ENCODE results near the gene CLMP.

CLMP gene

DNA sequence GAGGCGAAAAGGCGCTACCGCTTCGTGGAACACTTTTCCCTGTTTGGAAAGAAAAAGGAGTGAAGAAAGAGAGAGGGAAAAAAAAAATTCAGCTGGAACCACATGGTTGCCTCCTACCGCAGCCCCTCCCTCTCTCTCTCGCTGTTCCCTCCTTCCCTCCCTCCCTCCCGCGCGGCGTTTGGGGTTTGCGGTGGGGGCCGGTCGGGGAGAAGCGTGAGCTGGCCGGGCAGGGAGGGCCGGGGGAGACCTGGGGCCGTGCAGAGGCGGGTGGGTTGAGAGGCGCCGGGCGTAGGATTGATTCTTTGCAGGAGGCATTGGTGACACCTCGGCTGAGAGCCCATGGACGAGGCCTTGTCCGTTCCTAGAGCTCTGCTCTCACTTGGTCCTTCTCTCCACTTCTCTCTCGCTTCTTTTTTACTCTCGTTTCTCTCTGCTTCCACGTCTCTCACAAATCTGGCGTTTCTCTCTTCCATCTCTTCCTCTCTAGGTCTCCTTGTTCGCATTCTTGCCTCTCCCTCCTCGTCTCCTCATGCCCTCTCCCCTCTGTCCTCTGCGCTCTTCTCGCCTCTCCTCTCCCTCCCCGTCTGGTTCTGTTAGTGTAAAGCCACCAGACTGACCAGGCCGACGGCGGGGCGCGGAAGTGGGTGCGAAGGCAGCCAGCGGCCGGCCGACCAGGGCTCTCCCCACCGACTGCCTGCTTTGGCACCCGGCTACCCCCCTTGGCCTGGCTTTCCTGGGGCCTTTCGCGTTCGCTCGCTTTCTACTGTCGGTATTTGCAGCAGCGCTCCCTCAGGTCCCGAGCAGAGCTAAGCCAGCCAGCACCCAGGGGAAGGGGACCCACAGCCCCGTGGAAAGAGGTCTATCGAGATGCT lies at the start of gene CLMP:
Gene CLMP (minus strand): TSS at position 61 of the 872 bp plus-strand sequence. CDS start 308 bp downstream, outside the sequence.
- peak; percentile 89 for DNase-seq (ENCODE audit: low spot score)

DNA sequence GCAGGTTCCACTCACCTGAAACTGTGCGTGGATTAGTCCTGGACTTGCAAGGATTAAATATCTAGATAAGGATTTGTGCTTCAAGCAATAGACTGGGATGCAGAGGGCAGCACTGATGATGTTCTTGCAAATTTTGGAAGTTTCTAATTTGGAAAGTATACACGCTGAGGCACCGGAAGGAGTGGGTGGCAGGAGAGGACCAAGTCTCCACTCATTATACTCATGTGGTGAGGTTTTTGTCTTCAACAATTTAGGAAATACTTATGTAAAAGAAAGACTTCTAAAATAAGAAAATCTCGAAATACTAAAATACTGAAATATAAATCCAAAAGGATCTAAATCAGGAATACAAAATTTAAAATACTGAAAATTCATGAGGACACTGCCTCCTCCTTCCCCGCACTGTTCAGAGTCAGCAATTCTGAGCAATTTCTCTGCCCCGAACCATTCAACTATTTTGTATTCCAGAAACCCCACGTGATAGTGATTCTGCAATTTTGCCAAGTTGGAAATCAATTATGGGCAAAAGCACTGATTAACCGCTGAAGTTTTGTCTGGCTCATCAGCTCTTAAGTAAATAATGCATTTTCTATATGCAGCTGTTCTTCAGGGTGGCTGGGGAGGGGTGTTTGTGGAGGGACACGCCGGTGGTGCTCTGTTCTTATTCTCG lies 47.0 kb upstream of the CLMP start:
- no peak for DNase-seq (ENCODE audit: low spot score)

GRCh38 chr11:123241294-123241693 lies 46.2 kb upstream of the CLMP start:
- DNase-seq (ENCODE audit: low spot score), result no peak

- no peak for DNase-seq (ENCODE audit: low spot score)
Measured at GRCh38 chr11:123239191-123240150, 44.4 kb upstream of the CLMP start.

- no peak for DNase-seq (ENCODE audit: low spot score)
Measured at GRCh38 chr11:123238297-123238696, 43.2 kb upstream of the CLMP start.

GRCh38 chr11:123236879-123237278 lies 41.8 kb upstream of the CLMP start:
- DNase-seq (ENCODE audit: low spot score), result no peak

GRCh38 chr11:123235656-123236261 lies 40.7 kb upstream of the CLMP start:
- no peak for DNase-seq (ENCODE audit: low spot score)

DNA sequence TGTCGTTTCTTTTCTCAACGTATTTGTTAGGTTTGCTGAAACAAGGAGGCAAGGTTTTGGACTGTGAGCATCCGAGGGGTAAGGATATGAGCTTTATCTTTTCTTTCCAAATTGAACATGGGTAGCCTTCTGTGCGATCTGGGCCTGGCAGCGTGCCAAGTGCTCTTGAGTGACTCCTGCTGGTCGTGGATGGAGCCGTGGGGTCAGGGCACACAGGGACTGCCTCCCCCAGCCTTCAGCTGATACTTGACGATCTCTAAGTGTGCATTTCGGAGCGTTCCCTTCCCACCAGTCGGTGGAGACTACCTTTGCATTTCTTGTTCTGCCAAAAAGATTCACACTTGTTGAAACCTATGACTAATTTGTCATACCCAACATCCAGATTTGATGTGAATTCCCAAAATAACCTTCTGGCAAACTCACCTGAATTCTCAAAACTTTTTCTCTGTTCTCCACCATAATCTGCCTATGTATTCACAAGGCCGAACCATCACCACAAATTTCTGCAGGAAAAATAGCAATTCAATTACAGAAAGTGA lies 40.1 kb upstream of the CLMP start:
- no peak for DNase-seq (ENCODE audit: low spot score)

DNA sequence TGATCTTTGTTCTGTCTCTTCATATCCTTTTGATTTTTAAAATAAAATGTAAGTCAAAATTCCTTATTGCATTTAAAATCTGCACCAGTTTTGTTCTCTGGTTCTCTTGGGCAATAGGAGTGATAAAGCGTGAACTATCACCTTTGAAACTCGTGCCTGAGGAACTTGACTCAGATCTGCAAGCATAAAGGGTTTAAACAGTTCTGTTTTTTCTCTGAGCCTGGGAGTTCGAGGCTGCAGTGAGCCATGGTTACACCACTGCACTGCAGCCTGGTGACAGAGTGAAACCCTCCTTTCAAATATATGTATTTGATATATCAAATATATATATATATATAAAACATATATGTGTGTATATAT lies 38.9 kb upstream of the CLMP start:
- DNase-seq (ENCODE audit: low spot score), result no peak

DNA sequence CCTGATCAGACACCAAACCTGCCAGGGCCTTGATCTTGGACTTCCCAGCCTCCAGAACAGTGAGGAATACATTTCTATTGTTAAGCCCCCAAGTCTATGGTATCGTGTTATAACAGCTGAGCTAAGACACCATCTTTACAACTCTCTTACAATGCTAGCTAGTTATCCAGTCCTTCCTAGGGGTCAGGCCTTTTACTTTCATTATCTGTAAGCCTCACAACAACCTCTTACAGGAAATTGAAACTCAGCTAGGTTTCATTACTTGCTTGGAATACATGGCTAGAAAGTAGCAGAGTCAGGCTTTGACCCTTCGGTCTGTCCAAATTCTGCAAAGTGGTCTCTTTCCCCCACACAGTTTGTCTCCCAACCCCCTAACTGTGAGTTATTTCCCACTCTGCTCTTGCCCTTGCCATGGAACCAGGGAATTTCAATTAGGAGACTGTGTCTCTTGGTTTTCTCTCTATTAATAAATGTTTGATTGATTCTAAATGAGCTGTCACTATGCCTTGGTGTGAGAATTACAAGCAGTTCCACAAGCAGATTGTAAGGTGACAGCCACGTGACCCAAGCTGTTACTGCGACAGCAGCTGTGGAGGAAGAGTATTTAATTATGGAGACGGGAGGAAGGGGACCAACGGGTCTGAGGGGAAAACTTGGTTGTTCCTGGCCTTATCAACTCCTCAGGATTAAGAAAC lies 38.4 kb upstream of the CLMP start:
- no peak for DNase-seq (ENCODE audit: low spot score)

GRCh38 chr11:123231777-123232176 lies 36.7 kb upstream of the CLMP start:
- DNase-seq (ENCODE audit: low spot score), result no peak

DNA sequence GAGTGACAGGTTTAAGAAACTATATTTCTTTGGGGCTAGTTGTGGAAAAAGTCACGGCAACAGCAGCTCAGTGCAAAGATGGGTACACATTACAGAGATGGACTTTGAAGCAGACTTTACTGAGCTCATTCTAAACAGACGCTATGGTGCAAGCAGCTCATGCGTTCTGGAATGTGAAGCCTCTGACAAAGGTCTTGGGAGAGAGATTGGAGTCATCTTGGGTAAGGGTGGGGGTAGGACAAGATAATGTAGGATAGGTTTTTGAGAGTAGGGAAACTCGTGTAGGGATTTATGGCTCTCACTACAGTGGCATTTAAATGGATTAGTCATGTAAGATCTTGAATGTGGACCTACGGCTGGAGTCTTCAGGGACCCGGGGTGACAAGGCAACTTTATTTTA lies 36.2 kb upstream of the CLMP start:
- no peak for DNase-seq (ENCODE audit: low spot score)

- DNase-seq (ENCODE audit: low spot score), result no peak
Measured at GRCh38 chr11:123230346-123230745, 35.3 kb upstream of the CLMP start.

DNA sequence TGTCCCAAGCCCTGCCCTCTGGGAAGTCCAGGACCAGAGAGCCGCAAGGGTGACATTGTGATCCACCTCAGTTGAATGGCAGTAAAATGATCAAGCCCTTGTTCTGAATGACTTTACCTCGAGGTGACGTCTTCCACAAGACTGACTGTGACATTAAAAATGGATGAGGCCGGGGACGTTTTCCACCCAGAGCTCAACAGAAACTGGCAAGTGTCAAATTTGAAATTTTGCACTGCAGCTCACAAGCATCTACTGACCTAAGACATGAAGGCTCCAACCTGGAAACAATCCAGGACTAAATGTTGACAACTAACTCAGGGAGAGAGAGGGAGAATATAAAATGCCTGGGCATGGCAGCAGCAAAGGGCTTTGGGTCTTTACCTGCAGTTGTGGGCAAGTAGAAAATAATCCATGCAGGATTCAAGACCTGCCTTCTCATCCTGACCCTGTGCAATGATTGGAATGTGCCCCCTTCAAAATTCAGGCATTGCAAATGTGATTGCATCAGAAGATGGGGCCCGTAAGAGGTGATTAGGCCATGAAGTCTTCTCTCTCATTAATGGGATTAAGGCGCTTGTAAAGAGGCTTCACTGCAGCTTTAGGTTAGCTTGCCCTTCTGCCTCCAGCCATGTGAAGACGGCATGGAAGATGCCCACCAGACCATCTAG lies 33.6 kb upstream of the CLMP start:
- DNase-seq (ENCODE audit: low spot score), result no peak

DNA sequence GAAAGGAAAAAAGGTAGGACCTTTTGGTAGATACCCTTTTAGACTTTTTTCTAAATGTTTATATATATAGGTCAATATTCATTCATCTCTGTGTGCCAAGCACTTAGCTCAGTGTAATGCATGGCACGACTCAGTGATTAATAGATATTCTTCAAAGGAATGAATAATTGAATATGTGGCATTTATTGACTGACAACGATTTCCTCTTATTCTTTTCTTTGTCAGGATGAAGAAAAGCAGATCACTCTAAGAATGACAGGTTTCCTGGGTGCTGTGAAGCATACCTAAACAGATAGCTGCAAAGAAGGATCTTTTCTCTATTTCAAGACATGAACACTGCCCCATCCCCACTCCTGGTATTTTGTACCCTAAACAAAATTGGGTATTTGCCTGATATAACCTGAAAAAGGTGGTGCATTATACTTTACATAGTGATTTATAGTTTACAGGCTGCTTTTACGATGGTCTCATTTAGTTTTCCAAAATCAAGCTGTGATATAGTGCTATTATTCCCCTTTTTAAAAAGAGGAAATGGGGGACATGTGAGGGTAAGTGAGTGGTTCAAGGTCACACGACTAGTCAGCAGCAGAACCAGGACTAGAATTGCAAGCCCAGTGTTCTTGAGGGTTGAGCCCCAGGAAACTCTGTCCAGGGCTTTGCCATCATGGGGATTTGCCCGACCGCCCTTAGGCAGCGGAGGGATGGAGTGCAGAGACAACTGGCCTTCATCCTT lies 32.9 kb upstream of the CLMP start:
- DNase-seq (ENCODE audit: low spot score), result no peak

DNA sequence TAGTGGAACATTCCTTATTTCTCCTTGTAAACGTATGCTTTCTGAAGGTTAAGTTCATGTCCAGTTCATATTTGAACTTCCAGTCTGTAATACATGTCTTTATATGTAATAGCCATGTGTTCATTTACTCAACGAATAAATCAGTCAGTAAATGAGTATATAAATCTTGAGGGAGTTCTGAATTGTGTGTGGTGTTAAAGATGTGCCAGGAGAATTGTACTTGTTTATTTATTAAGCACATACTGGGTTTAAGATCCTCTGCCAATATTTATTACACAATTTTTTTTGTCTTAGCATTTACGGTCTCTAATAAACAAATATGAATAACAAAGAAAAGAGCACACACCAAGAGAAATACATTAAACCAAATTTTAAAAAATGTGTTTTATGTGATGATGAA lies 26.5 kb upstream of the CLMP start:
- DNase-seq (ENCODE audit: low spot score), result no peak

GRCh38 chr11:123221096-123221561 lies 26.1 kb upstream of the CLMP start:
- no peak for DNase-seq (ENCODE audit: low spot score)

DNA sequence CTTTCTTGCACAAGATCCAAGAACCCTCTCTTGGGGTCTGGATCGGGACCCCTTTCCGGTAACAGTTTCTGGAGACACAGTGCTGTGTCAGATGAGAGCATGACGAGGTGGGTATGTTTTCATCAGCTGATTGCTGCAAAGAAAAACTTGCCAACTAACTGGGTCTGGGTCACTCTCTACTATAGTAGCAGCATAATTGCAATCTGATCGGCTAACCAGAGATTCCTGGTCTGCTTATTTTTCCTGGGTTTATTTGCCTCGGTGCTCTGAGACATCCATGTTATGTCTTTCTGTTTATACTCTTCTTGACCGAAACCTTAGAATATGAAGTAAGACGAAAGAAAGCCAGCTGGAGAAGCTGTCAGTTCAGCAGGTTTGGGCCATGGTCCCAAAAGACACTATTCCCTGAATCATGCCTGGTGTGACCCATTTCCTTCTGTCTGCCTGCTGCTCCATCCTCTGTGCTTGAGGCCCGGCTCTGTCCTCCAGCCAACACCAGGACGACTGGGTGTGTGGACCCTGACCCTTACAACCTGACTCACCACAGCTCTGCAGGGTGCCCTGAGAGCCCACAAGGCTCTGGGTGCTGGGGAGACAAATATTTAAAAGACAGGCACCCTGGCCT lies 24.1 kb upstream of the CLMP start:
- no peak for DNase-seq (ENCODE audit: low spot score)

- DNase-seq (ENCODE audit: low spot score), result no peak
Measured at GRCh38 chr11:123218451-123218850, 23.4 kb upstream of the CLMP start.
